MCF 10A (cell line): ENCODE measurements around the gene TRAPPC2. TPM values are rescaled to one million over a fixed set of nuclear protein-coding genes. Genes with fewer than 3 reads are reported as not detected.

Experiments
- BruUV-seq: library from RNA; stranded (reverse); fragments of 400-500 nt; replicated peaks from 2 replicates; lab custom pipeline; 2021; lab: Mats Ljungman, UMichigan
- CTCF ChIA-PET: fragments of 300-600 bp; sonication (Branson Sonifier 250); formaldehyde crosslinking; extraction: SDS; loops from one replicate; lab custom pipeline; 2021; ENCODE audit warnings: antibody characterized with exemption, inconsistent platforms; lab: Yijun Ruan, JAX
- POLR2A ChIA-PET: fragments of 300-600, 350-650 bp; sonication (Branson Sonifier 250); formaldehyde crosslinking; extraction: SDS; loops from one replicate; lab custom pipeline; 2020; ENCODE audit warnings: antibody characterized with exemption, inconsistent platforms; lab: Yijun Ruan, JAX
- DNase-seq: peaks from one replicate; pipeline ENCODE4 v3.0.0-alpha.2; 2018; ENCODE audit not compliant: unreplicated experiment
- H3K27ac Mint-ChIP-seq: one replicate; pipeline ENCODE4 v1.8.0; 2022; ENCODE audit warnings: mild to moderate bottlenecking, low read depth, mixed read lengths; ENCODE audit not compliant: unreplicated experiment
- H3K27me3 Mint-ChIP-seq: one replicate; pipeline ENCODE4 v1.8.0; 2022; ENCODE audit warnings: mixed read lengths; ENCODE audit not compliant: insufficient read depth, unreplicated experiment
- H3K36me3 Mint-ChIP-seq: one replicate; pipeline ENCODE4 v1.8.0; 2022; ENCODE audit warnings: mild to moderate bottlenecking, moderate library complexity, mixed read lengths; ENCODE audit not compliant: insufficient read depth, unreplicated experiment
- H3K4me1 Mint-ChIP-seq: one replicate; pipeline ENCODE4 v1.8.0; 2022; ENCODE audit warnings: mixed read lengths; ENCODE audit not compliant: insufficient read depth, unreplicated experiment
- H3K4me3 Mint-ChIP-seq: one replicate; pipeline ENCODE4 v1.8.0; 2022; ENCODE audit warnings: mild to moderate bottlenecking, moderate library complexity, mixed read lengths; ENCODE audit not compliant: unreplicated experiment
- H3K9me3 Mint-ChIP-seq: one replicate; pipeline ENCODE4 v1.8.0; 2022; ENCODE audit warnings: mixed read lengths; ENCODE audit not compliant: unreplicated experiment
- CTCF ChIP-seq: fragments of 200-600 bp; IDR thresholded peaks from one replicate; pipeline ENCODE4 v1.8.0; 2022; ENCODE audit warnings: antibody characterized with exemption, mild to moderate bottlenecking; ENCODE audit not compliant: unreplicated experiment
- intact Hi-C: fragments of 100-400 bp; cut with micrococcal nuclease; formaldehyde crosslinking; loops from 2 replicates; pipeline ENCODE4 v1.14.1; 2022
- total RNA-seq: library from RNA; stranded (reverse); gene quantifications from 2 replicates; pipeline ENCODE4 v1.2.3, GENCODE V29; 2022

The TRAPPC2 gene
- total RNA-seq, 1 experiment from 2014 or later, result 21.7 TPM

GRCh38 chrX:13716905-13717304 lies 17.5 kb downstream of the TRAPPC2 start:
- POLR2A ChIA-PET, result no interaction called here
- H3K9me3 Mint-ChIP-seq, result no peaks in the 10 kb centered on the region
- intact Hi-C loops, result no loop called here
- no peaks in the 10 kb centered on the region for H3K4me1 Mint-ChIP-seq
- CTCF ChIA-PET, result no interaction called here
- no peak overlapping the region for H3K4me3 Mint-ChIP-seq
- DNase-seq, result no peak
- BruUV-seq, result no TSS peak
- no peaks in the 10 kb centered on the region for H3K27me3 Mint-ChIP-seq
- H3K27ac Mint-ChIP-seq, result no peak overlapping the region
- no peak for TF ChIP-seq CTCF
- H3K36me3 Mint-ChIP-seq, result peaks cover 70% of the 10 kb centered on the region

- TF ChIP-seq CTCF, result no peak
- Mint-ChIP-seq H3K36me3 (peaks cover 71% of the 10 kb centered on the region), H3K27ac (no peak overlapping the region), H3K4me3 (no peak overlapping the region), H3K4me1 (no peaks in the 10 kb centered on the region), H3K9me3 (no peaks in the 10 kb centered on the region), H3K27me3 (no peaks in the 10 kb centered on the region)
- no peak for DNase-seq
- intact Hi-C loops, result no loop called here
- ChIA-PET POLR2A (interaction anchor here (1.5 to 2.8 kb wide), 2 partner anchors 14 to 18 kb away, joined by 3 to 20 read pairs; partner anchors contain the start of genes OFD1 and TRAPPC2), CTCF (interaction anchor here (0.6 to 0.8 kb wide), 2 partner anchors 30 to 315 kb away, joined by 3 to 4 read pairs; no protein-coding TSS in a partner anchor)
- BruUV-seq, result no TSS peak
Observed at GRCh38 chrX:13716455-13716854, 18.0 kb downstream of the TRAPPC2 start.

GRCh38 chrX:13711141-13711540 lies 23.3 kb downstream of the TRAPPC2 start:
- no TSS peak for BruUV-seq
- DNase-seq, result no peak
- ChIA-PET CTCF (interaction anchor here (1.2 to 1.3 kb wide), 2 partner anchors 35 to 65 kb away, joined by 3 to 4 read pairs; no protein-coding TSS in a partner anchor), POLR2A (interaction anchor here (1.1 to 1.2 kb wide), 2 partner anchors 17 to 42 kb away, joined by 3 to 4 read pairs; no protein-coding TSS in a partner anchor)
- H3K4me3 Mint-ChIP-seq, result no peak overlapping the region
- intact Hi-C loops, result no loop called here
- H3K27ac Mint-ChIP-seq, result no peak overlapping the region
- H3K27me3 Mint-ChIP-seq, result no peaks in the 10 kb centered on the region
- H3K4me1 Mint-ChIP-seq, result no peaks in the 10 kb centered on the region
- H3K36me3 Mint-ChIP-seq, result peaks cover 73% of the 10 kb centered on the region
- no peaks in the 10 kb centered on the region for H3K9me3 Mint-ChIP-seq
- no peak for TF ChIP-seq CTCF

GRCh38 chrX:13703589-13703988 lies 30.8 kb downstream of the TRAPPC2 start:
- ChIA-PET CTCF (interaction anchor here (1.0 to 1.4 kb wide), 3 partner anchors 10 to 197 kb away, joined by 3 to 5 read pairs (median 3); no protein-coding TSS in a partner anchor), POLR2A (interaction anchor here (1.0 to 2.1 kb wide), 5 partner anchors 9 to 483 kb away, joined by 3 to 11 read pairs (median 4); partner anchors contain the start of genes OFD1 and TRAPPC2)
- intact Hi-C loops, result no loop called here
- H3K4me1 Mint-ChIP-seq, result peaks cover 33% of the 10 kb centered on the region
- no peaks in the 10 kb centered on the region for H3K27me3 Mint-ChIP-seq
- no TSS peak for BruUV-seq
- no peaks in the 10 kb centered on the region for H3K9me3 Mint-ChIP-seq
- no peak for DNase-seq
- no peak for TF ChIP-seq CTCF
- H3K27ac Mint-ChIP-seq, result no peak overlapping the region
- no peak overlapping the region for H3K4me3 Mint-ChIP-seq
- H3K36me3 Mint-ChIP-seq, result peaks cover 37% of the 10 kb centered on the region
